ENCODE measurements around the gene MAST4. TPM values are rescaled to one million over a fixed set of nuclear protein-coding genes. Genes with fewer than 3 reads are reported as not detected.

The MAST4 gene
- total and polyA plus RNA-seq, 5 donors: 18.9 to 71.5 (median 52.4) TPM

DNA sequence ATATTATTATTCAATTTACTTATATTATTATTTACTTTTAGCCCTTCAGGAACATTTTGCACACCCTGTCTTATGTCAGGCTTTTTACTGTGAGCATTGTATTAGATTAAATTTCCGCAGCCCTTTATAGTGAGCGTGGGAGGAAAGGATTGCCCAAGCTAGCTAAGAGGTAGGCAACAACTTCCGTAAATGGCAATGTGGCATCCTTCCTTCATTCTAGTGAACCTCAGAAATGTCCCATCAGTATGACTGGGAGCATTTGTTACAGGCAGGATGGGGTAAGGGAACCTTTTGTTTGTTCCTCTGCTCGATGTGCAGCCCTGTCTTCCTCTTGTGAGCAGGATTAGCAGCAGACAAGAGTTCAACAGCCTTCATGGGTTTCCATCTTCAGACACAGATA lies 606.6 kb downstream of the MAST4 start:
- no peaks in the 10 kb centered on the region for H3K27me3 ChIP-seq (ENCODE audit: control insufficient read depth, insufficient read depth)
- H3K4me3 ChIP-seq (ENCODE audit: low read length): no peak overlapping the region
- WGBS: 84% methylated on average over 4 of the region's 4 CpGs
- DNase-seq (no peak), ATAC-seq (peak; percentile 37 to 47)
- H3K4me1 ChIP-seq (ENCODE audit: control insufficient read depth, insufficient read depth, low read length): no peaks in the 10 kb centered on the region
- intact Hi-C loops (cut with DNase I): loop anchor here in 2 of 4 donors (10.0 kb wide), 2 partner anchors 48 to 388 kb away; no protein-coding TSS in a partner anchor
- H3K27ac ChIP-seq (ENCODE audit: low read length): no peak overlapping the region
- H3K9me3 ChIP-seq (ENCODE audit: control insufficient read depth, low read length): no peaks in the 10 kb centered on the region

DNA sequence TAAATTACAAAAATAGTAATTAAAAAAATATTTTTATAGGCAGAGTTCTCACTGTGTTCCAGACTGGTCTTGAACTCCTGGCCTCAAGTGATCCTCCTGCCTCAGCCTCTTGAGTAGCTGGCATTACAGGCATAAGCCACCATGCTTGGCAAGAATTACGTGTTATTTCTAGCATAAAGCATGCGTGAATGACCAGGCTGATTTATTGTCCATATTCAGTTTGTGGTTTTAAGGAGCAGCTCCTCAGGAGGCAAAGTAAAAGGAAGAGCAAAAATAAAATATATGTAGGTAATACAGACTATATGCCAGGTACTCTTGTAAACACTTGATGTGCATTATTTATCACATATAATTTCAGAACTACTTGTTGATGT lies 607.5 kb downstream of the MAST4 start:
- ATAC-seq (no peak), DNase-seq (no peak)
- Histone ChIP-seq H3K4me1 (ENCODE audit: control insufficient read depth, insufficient read depth, low read length) (no peaks in the 10 kb centered on the region), H3K4me3 (ENCODE audit: low read length) (no peak overlapping the region), H3K27me3 (ENCODE audit: control insufficient read depth, insufficient read depth) (no peaks in the 10 kb centered on the region), H3K9me3 (ENCODE audit: control insufficient read depth, low read length) (no peaks in the 10 kb centered on the region), H3K27ac (ENCODE audit: low read length) (no peak overlapping the region)
- WGBS: 64% methylated on average over 2 of the region's 2 CpGs
- intact Hi-C loops (cut with DNase I): loop anchor here in 2 of 4 donors (10.0 kb wide), 2 partner anchors 49 to 389 kb away; no protein-coding TSS in a partner anchor

DNA sequence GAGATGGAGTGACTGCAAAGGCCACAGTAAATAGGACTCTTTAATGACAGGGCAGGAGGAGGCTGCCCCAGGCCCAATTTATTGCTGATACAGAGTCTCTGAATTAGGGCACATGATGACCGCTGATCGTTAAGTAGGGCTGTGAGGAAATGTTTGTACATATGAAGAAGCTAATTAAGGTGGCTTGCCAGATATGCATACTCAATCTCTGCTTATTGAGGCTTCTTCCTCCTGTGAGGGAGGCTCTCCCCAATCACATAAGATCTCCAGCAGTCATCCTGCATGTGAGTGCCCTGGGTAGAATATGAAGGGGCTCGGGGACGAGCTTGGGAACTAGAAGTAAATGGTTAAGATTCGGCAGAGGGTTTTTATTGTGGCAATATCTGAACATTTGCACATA lies 608.6 kb downstream of the MAST4 start:
- no peak overlapping the region for H3K27ac ChIP-seq (ENCODE audit: low read length)

DNA sequence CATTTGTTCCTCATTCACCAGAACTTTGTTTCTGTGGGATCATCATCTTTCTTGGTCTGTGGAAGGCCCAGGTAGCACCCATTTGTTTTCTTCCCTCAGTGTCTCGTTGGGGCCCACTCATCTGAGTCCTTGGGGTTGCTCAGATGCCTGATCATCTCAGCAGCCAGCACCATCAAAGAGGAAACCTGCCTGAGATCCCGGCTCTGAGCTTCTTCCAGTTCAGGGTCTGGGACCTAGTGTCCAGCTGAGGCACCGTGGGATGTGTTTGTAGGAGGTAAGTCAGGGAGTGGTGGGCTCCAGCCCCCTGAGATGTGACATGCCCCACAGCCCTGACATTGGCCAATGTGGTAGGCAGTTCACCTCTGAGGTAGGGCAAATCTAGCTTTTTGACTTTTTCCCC lies 609.8 kb downstream of the MAST4 start:
- H3K9me3 ChIP-seq (ENCODE audit: control insufficient read depth, low read length): no peaks in the 10 kb centered on the region
- 92% methylated on average over 3 of the region's 3 CpGs for WGBS
- no peaks in the 10 kb centered on the region for H3K27me3 ChIP-seq (ENCODE audit: control insufficient read depth, insufficient read depth)
- H3K4me3 ChIP-seq (ENCODE audit: low read length): no peak overlapping the region
- ATAC-seq: no peak
- H3K4me1 ChIP-seq (ENCODE audit: control insufficient read depth, insufficient read depth, low read length): no peaks in the 10 kb centered on the region
- DNase-seq: no peak
- H3K27ac ChIP-seq (ENCODE audit: low read length): no peak overlapping the region
- intact Hi-C loops (cut with DNase I): loop anchor here in 3 of 4 donors (2.0 to 10.0 kb wide), 4 partner anchors 39 to 391 kb away; no protein-coding TSS in a partner anchor

More for the DNA sequence above, 608.6 kb downstream of the MAST4 start:
- Histone ChIP-seq H3K27me3 (ENCODE audit: control insufficient read depth, insufficient read depth) (no peaks in the 10 kb centered on the region), H3K9me3 (ENCODE audit: control insufficient read depth, low read length) (no peaks in the 10 kb centered on the region), H3K4me3 (ENCODE audit: low read length) (no peak overlapping the region), H3K4me1 (ENCODE audit: control insufficient read depth, insufficient read depth, low read length) (no peaks in the 10 kb centered on the region)
- DNase-seq: no peak
- WGBS: 80% methylated on average over 5 of the region's 5 CpGs
- ATAC-seq: no peak
- intact Hi-C loops (cut with DNase I): loop anchor here in 3 of 4 donors (5.0 to 10.0 kb wide), 3 partner anchors 38 to 390 kb away; no protein-coding TSS in a partner anchor

DNA sequence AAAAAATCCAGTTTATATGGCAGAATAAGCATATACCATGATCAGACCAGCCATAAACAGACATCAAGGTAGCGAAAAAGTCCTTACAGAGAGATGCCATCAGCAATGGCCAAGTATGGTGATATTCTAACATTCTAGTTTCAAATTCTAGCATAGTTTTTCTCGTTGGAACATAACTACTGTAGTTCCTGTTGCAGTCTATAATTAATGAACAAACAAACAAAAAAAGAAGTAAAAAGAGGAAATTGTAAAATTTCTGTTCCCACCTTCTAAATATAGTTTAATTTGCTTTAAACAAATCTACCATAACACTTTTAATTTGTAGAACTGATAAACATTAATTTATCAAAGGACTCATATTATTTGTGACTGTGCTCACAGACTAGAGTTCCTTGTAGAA lies 610.3 kb downstream of the MAST4 start:
- WGBS: 79% methylated on average over 2 of the region's 2 CpGs
- Histone ChIP-seq H3K4me3 (ENCODE audit: low read length) (no peak overlapping the region), H3K27ac (ENCODE audit: low read length) (no peak overlapping the region), H3K9me3 (ENCODE audit: control insufficient read depth, low read length) (no peaks in the 10 kb centered on the region), H3K4me1 (ENCODE audit: control insufficient read depth, insufficient read depth, low read length) (no peaks in the 10 kb centered on the region), H3K27me3 (ENCODE audit: control insufficient read depth, insufficient read depth) (no peaks in the 10 kb centered on the region)
- DNase-seq (no peak), ATAC-seq (no peak)
- intact Hi-C loops (cut with DNase I): loop anchor here in 3 of 4 donors (2.0 to 10.0 kb wide), 4 partner anchors 39 to 392 kb away; no protein-coding TSS in a partner anchor

DNA sequence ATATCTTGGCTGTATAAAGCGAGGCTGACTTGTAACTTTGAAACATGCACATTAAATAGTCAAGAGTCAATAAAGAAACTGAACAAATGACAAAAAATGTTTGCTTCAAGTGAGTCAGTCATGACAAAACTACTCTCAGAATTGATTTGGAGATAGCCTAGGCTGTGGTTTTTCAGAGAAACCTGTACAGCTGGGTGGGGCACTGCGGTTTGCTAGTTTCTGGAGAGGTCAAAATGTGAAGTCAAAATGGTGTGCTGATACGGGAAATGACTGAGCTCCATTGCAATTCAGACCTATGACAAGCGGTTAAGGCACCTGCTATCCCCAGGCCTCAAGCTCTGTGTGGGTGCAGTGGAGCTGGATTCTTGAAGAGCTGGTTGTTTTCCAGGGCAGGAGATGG lies 610.7 kb downstream of the MAST4 start:
- DNase-seq: no peak
- no peaks in the 10 kb centered on the region for H3K27me3 ChIP-seq (ENCODE audit: control insufficient read depth, insufficient read depth)
- WGBS: 86% methylated on average over 4 of the region's 4 CpGs
- no peak overlapping the region for H3K4me3 ChIP-seq (ENCODE audit: low read length)
- H3K9me3 ChIP-seq (ENCODE audit: control insufficient read depth, low read length): no peaks in the 10 kb centered on the region
- no peak overlapping the region for H3K27ac ChIP-seq (ENCODE audit: low read length)
- ATAC-seq: no peak
- intact Hi-C loops (cut with DNase I): loop anchor here in 3 of 4 donors (2.0 to 10.0 kb wide), 4 partner anchors 40 to 392 kb away; no protein-coding TSS in a partner anchor
- no peaks in the 10 kb centered on the region for H3K4me1 ChIP-seq (ENCODE audit: control insufficient read depth, insufficient read depth, low read length)

DNA sequence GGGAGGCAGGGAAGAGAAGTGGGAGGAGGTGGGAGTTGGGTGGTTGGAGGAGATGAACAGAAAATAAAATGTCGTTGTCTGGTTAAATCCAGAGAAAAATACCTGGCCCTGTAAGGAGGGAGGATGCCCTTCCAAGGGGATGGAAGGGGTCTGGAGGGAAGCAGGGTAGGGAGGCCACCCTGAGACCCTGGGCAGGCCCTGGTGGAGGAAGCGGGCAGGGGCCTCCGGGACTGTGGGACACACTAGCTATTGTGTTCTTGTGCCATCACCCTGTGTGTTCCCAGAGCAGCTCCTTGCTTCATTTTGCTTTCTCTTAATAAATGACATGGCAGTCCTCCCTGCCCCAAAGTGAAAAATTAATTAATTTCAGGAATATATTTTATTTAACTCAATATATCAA lies 612.2 kb downstream of the MAST4 start:
- H3K4me3 ChIP-seq (ENCODE audit: low read length): no peak overlapping the region
- no peaks in the 10 kb centered on the region for H3K9me3 ChIP-seq (ENCODE audit: control insufficient read depth, low read length)
- H3K27ac ChIP-seq (ENCODE audit: low read length): no peak overlapping the region
- DNase-seq: no peak
- H3K4me1 ChIP-seq (ENCODE audit: control insufficient read depth, insufficient read depth, low read length): no peaks in the 10 kb centered on the region
- intact Hi-C loops (cut with DNase I): loop anchor here in 3 of 4 donors (2.0 to 10.0 kb wide), 4 partner anchors 41 to 394 kb away; no protein-coding TSS in a partner anchor
- peak in 1 of 2 donors; percentile 36 for ATAC-seq
- 94% methylated on average over 3 of the region's 3 CpGs for WGBS
- no peaks in the 10 kb centered on the region for H3K27me3 ChIP-seq (ENCODE audit: control insufficient read depth, insufficient read depth)

DNA sequence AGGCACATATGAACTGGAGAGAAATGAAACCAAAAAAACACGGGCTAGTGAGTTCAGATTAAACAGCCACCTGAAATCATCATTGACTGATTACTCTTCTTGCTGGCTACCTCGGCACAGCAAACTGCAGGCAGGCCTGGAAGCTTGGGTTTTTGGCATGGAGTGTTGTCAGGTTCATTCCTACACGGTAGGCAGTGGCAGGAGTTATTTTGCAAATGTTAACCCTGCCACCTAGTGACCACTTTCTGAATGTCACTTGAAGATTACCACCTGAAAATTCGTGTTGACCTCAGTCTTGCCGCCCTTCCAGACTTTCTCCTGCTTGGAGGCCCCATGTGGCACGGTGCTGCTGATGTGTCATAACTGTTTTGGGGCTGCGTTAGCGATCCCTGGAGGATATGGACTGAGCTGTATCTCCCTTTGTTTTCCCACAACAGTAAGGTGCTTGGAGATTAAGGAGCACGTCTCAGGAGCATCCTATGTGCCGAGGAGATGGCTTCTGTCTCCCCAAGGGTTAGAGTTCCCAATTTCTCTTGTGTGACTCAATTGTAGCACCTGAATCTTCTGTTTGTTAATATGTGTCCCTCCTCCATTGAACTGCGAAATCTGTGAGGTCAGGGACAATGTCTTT lies 613.1 kb downstream of the MAST4 start:
- H3K4me1 ChIP-seq (ENCODE audit: control insufficient read depth, insufficient read depth, low read length): no peaks in the 10 kb centered on the region
- intact Hi-C loops (cut with DNase I): loop anchor here in 3 of 4 donors (2.0 to 10.0 kb wide), 4 partner anchors 42 to 394 kb away; no protein-coding TSS in a partner anchor
- no peak overlapping the region for H3K27ac ChIP-seq (ENCODE audit: low read length)
- H3K27me3 ChIP-seq (ENCODE audit: control insufficient read depth, insufficient read depth): no peaks in the 10 kb centered on the region
- WGBS: 24% methylated on average over 11 of the region's 11 CpGs
- no peak overlapping the region for H3K4me3 ChIP-seq (ENCODE audit: low read length)
- H3K9me3 ChIP-seq (ENCODE audit: control insufficient read depth, low read length): no peaks in the 10 kb centered on the region
- DNase-seq (peak in 2 of 3 donors; percentile 67 to 69), ATAC-seq (peak; percentile 87 to 88)

DNA sequence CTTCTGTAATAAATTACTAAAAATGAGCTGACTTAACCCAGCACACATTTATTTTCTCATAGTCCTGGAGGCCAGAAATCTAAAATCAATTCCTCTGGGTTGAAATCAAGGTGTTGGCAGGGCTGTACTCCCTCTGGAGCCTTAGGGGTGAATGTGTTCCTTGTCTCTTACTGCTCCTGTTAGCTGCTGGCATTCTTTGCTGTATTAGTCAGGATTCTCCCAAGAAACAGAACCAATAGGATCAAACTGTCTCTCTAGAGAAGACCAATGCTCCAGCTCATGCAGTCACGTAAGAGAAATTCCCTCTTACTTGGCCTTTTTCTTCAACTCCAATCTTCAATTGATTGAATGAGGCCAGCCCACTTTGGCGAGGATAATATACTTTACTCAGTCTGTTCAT lies 615.7 kb downstream of the MAST4 start:
- no peaks in the 10 kb centered on the region for H3K27me3 ChIP-seq (ENCODE audit: control insufficient read depth, insufficient read depth)
- no peak for DNase-seq
- H3K4me3 ChIP-seq (ENCODE audit: low read length): no peak overlapping the region
- no peaks in the 10 kb centered on the region for H3K9me3 ChIP-seq (ENCODE audit: control insufficient read depth, low read length)
- no peak for ATAC-seq
- no peak overlapping the region for H3K27ac ChIP-seq (ENCODE audit: low read length)
- WGBS: 79% methylated on average over 2 of the region's 2 CpGs
- intact Hi-C loops (cut with DNase I): no loop called here
- H3K4me1 ChIP-seq (ENCODE audit: control insufficient read depth, insufficient read depth, low read length): peaks cover 9% of the 10 kb centered on the region

DNA sequence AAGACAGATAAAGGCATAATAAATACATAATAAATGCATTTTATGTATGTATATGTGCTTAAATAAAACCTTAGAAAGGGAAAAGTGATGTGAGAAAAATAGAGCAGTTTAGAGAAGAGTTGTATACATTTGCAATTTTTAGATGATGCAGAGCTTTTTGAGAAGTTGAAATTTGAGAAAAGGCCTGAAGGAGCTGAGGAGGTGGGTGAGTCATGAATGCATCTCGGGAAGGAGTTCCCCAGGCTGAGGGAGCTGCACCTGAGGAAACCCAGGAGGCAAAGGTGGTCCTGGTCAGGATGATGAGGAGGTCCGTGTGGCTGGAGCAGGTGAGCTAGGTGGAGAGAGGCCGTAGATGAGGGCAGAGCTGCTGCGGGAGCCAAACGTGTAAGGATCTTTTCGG lies 617.8 kb downstream of the MAST4 start:
- Histone ChIP-seq H3K4me3 (ENCODE audit: low read length) (no peak overlapping the region), H3K27ac (ENCODE audit: low read length) (no peak overlapping the region), H3K9me3 (ENCODE audit: control insufficient read depth, low read length) (no peaks in the 10 kb centered on the region), H3K27me3 (ENCODE audit: control insufficient read depth, insufficient read depth) (no peaks in the 10 kb centered on the region), H3K4me1 (ENCODE audit: control insufficient read depth, insufficient read depth, low read length) (peaks cover 9% of the 10 kb centered on the region)
- intact Hi-C loops (cut with DNase I): no loop called here
- ATAC-seq (no peak), DNase-seq (no peak)
- 94% methylated on average over 6 of the region's 6 CpGs for WGBS

DNA sequence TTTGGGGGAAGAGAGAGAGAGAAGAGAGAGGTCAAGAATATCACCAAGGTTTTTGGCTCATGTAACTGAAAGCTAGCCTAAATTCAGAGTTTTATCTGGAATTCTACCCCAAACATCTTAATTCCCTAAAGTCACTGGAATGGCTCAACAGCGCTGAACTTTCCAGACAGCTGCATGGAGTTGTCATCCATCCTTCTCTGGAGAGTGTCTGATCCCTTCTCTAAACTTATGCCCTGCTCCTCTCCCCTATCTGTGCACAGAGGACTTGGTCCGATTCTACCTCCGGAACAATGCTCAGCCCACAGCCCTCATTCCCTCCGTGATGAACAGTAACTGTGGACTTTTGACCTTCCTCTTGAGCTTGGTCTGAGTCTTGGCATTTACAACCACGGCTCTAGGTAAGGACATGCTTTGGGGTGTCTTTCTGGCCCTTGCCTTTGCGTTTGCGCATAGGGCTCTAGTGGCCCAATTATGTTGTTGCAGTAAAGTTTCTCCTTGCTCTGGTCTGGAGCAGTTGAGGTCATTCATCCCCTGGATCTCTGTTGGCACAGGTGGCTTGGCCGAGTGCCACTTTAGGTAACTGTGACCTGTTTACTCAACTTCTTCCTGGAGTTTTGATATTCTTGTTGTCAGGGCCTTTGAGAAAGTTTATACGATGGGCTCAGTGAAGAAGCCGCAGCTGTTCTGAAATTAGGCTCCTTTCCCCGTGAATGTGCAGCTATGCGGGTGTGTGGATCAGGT lies 618.7 kb downstream of the MAST4 start:
- peaks cover 9% of the 10 kb centered on the region for H3K4me1 ChIP-seq (ENCODE audit: control insufficient read depth, insufficient read depth, low read length)
- H3K9me3 ChIP-seq (ENCODE audit: control insufficient read depth, low read length): no peaks in the 10 kb centered on the region
- DNase-seq (no peak), ATAC-seq (peak; percentile 11 to 31)
- intact Hi-C loops (cut with DNase I): no loop called here
- H3K4me3 ChIP-seq (ENCODE audit: low read length): no peak overlapping the region
- no peaks in the 10 kb centered on the region for H3K27me3 ChIP-seq (ENCODE audit: control insufficient read depth, insufficient read depth)
- WGBS: 87% methylated on average over 12 of the region's 12 CpGs
- peak overlapping the region; percentile 50 for H3K27ac ChIP-seq (ENCODE audit: low read length)

All from right cardiac atrium (tissue), 5 donors.